HG03469 (cell line): ENCODE data around the gene ZNF750.
A peak's percentile ranks its signal among the peaks of the same experiment; 100 is the strongest.
"Not testable (repeated sequence)": the region's sequence is repeated elsewhere in the genome, so short reads cannot be mapped to it uniquely, and the experiment has no call there.

Experiments used
- ATAC-seq: cut with Tn5 transposase; IDR thresholded peaks from one replicate; pipeline ENCODE4 v1.9.1; 2021; ENCODE audit warnings: mild to moderate bottlenecking, moderate library complexity, moderate number of reproducible peaks; ENCODE audit not compliant: unreplicated experiment

The ZNF750 gene

DNA sequence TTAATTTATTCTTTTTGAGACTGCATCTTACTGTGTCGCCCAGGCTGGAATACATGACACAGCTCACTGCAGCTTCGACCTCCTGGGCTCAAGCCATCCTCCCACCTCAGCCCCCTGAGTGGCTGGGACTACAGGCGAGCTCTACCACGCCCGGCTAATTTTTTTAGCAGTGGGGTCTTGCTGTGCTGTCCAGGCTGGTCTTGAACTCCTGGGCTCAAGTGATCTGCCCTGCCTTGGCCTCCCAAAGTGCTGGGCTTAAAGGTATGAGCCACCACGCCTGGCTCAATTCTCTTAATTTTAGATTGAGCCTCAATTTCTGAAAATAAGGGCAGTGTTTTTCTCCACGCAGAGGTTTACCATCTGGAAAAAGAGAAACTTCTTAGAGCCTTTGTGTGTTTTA, 41.1 kb downstream of the ZNF750 start:
- no peak for ATAC-seq

- ATAC-seq: no peak
Observed at GRCh38 chr17:82797061-82797460, 42.8 kb downstream of the ZNF750 start.

DNA sequence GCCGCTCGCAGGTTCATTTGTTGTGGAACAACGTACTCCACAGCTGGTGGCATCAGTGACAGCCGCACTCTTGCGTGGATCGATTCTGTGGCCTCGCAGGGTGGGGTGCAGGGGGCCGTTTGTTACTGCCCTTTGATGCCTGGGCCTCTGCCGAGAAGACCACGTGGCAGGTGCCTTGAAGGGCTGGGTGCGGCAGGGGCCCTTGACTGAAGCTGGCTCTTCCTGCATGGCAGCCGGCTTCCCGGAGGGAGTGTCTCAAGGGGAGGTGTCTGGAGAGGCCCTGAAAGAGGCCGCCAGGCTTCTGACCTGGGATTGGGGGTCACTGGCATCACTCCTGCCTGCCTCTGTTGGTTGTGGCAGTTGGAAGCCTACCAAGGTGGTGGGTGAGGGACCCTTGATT, 44.2 kb downstream of the ZNF750 start:
- no peak for ATAC-seq

GRCh38 chr17:82794781-82795482, 44.9 kb downstream of the ZNF750 start:
- no peak for ATAC-seq

- ATAC-seq: no peak
Observed at GRCh38 chr17:82793974-82794630, 45.7 kb downstream of the ZNF750 start.

DNA sequence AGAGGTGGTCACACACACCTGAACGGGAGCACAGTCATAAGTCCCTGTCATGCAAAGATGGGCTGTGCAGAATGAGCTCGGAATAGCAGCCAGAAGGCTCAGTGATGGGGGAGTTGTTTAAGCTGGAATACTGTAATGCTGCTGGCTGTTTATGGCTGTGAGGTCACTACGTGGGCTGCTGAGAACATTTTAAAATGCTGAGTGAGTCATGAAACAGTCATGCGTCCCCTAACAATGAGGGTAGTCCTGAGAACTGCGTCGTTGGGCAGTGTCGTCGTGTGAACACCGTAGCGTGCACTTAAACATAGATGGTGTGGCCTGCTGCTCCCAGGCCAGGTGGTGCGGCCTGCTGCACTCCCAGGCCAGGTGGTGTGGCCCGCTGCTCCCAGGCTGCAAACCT, 48.3 kb downstream of the ZNF750 start:
- ATAC-seq: no peak

DNA sequence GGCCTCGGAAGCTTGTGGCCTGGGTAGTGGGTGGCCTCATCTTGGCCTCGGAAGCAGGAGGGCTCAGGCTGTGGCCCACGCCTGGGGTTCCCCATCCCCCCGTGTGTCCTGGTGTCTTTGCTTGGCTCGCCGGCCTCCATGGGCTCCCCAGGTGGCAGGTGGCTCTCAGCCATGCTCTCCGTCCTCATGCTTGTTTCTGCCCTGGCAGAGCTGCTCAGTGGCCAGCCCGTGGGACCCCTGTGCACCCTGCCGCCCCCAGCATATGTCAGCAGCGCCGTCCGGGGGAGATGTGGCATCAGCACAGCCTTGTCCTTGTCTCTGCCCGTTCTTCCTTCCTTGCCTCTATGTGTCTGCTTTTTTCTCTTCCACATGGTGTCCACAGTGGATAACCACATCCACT, 49.4 kb downstream of the ZNF750 start:
- ATAC-seq: no peak

DNA sequence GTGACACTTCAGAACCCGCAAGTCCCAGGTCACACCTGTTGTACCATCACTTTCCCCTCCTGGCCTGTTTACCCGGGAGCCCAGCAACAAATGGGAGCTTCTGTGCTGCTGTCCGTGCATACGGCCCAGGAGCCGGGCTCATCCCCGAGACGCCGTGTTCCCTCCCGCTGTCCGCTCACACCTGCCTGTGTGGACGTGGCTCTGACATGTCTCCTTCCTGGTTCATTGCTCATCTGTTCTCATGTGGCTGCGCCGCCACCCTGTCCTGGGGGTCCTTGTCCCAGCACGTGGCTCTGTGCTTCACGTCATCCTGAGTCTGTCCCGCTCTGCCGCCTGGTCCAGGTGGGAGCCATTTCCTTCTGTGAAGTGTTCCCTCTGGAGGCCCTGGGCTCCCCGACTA, 50.0 kb downstream of the ZNF750 start:
- no peak for ATAC-seq

DNA sequence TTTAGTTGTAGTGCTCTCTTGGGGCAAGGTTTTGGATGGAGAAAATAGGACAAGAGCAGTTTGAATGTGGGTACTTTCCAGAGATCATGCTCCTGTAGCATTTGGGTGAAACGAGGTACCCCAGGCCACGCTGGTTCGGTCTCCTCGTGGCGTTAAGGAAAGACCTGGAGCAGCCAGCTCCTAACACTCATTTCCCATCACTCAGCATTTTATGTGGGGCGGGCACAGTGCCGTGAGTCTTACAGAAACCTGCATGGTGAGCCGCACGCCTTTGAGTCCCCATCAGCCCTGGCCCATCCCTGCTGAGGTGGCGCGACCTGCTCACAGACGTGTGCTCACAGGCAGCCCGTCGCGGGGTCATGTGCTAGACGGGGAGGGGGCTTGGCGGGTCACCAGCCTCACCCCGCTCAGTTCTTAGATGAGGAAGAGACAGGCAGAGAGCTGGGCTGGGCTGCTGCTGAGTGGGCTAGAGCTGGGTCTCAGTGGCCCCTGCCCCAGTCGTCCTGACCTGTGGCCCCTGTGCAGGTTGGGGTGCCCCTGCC, 50.7 kb downstream of the ZNF750 start:
- ATAC-seq: no peak

- no peak for ATAC-seq
Observed at GRCh38 chr17:82788206-82789001, 51.4 kb downstream of the ZNF750 start.

- ATAC-seq: no peak
Observed at GRCh38 chr17:82787081-82787848, 52.6 kb downstream of the ZNF750 start.

DNA sequence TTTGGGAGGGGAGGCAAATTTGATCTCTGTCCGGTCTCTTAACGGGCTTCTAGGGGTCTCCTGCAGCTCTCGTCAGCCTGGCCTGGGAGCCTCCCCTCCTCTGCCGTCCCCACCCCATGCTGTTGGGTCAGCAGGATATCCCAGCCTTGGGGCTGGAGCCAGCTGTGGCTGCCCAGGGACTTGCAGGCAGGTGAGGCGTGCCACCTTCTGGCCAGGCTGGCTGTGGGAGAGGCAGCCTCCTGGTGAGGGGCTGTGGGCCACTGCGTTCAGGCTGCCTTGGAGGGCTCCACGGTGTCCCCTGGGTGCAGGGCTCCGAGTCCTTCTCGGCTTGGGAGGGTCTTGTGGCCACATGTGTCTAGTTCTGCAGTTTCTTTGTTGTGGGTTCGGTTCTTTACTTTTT, 53.4 kb downstream of the ZNF750 start:
- ATAC-seq: no peak

GRCh38 chr17:82785581-82785980, 54.2 kb downstream of the ZNF750 start:
- not testable (repeated sequence) for ATAC-seq

DNA sequence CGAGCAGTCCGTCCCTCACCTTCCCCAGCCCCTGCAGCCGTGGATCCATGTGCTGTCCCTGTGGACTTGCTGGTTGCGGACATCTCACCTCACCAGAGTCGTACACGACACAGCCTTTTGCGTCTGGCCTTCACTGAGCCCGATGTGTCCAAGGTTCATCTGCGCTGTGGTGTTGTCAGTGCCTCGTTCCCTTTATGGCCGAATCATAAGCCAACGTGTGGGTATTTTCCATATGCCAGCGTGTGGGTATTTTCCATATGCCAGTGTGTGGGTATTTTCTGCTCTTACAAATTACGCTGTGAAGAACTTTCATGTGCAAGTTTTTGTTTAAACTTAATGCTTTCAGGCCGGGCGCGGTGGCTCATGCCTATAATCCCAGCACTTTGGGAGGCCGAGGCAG, 56.3 kb downstream of the ZNF750 start:
- ATAC-seq: no peak

- ATAC-seq: no peak
Observed at GRCh38 chr17:82782657-82783207, 57.1 kb downstream of the ZNF750 start.

GRCh38 chr17:82781894-82782274, 57.9 kb downstream of the ZNF750 start:
- ATAC-seq: peak; percentile 46

DNA sequence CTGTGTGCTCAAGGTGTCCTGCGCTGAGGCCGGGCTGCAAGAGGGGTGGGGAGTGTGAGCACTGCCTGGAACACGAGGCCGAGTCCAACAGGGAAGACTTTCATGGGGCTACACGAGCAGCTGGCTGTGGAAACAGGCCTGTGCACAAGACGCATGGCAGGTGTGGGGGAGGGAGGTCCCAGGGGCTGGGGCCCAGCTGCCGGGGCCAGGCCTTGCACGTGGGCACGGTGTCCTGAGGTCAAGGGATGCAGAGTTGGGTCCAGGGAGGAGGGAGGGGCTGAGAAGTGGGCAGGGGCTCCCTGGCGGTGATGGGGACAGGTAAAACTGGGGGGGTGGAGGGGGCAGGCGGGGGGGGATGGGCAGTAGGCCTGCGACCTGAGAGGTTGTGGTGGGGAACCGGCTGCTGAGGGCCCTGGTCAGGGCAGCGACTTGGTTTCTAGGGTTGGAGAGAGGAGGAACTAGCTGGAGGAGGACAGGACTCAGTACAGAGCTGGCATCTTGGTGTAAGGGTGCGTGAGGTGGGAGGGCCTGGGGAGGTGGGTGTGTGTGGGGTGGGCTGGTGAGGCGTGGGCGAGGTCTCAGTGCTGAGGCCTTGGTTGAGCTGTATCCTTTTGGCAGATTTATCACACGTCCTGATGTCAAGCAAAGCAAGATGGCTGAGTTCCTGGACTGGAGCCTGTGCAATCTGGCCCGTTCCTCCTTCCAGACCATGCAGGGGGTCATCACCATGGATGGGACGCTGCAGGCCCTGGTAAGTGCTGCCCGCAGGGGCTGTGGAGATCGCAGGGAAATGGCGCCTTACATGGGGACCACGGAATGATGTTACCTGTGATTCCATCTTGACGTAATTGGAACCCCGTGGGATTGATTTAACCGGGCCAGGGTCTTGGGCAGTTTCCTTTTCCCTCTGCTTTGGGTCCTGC, 58.6 kb downstream of the ZNF750 start:
- no peak for ATAC-seq

DNA sequence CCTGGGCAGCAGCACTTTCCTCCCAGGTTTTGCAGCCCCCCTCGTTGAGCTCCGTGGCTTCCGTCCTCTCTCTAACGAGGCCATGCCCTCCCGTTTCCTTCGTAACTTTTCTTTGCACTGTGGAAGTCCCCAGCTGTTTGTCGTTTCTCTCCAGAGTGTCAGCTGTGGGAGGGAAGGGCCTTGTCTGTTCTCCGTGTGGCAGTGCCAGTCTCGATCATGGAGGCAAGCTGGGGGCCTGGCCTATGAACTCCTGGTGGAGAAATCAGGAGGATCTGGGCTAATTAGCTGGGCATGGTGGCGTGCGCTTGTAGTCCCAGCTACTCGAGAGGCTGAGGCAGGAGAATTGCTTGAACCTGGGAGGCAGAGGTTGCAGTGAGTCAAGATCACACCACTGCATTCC, 59.6 kb downstream of the ZNF750 start:
- ATAC-seq: no peak

- ATAC-seq: no peak
Observed at GRCh38 chr17:82779541-82779940, 60.3 kb downstream of the ZNF750 start.
